ENCODE data around the gene KHDRBS1. TPM values are rescaled to one million over a fixed set of nuclear protein-coding genes. Genes with fewer than 3 reads are reported as not detected.

Gene KHDRBS1
- total and polyA plus RNA-seq, 3 experiments from 2014 or later: 117 to 210 (median 210) TPM

DNA sequence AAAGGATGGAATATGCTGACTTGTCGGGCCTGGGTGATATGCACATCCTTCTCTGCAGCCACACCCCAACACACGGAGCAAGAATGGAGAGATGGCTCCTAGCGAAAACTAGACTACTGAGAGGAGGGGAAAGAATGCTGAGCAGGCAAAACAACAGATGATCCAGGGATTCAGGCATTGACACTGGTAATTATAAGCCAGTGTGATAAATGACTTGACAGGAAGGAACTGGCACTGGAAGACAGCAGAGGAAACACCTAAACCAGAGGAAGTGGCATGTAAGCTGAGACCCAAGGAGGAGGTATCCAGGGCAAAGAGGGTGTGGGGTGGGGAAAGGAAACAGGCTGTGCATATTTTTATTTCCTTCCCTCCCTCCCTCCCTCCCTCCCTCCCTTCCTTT is 31.7 kb upstream of the KHDRBS1 start:
- Mint-ChIP-seq H3K4me3 (peak overlapping the region in 6 of 7 donors; percentile 54 to 87 (median 78)), H3K27ac (peak overlapping the region; percentile 54 to 97 (median 86)), H3K36me3 (no peaks in the 10 kb centered on the region), H3K9me3 (no peaks in the 10 kb centered on the region), H3K27me3 (no peaks in the 10 kb centered on the region), H3K4me1 (peaks cover 56 to 64% (median 62%) of the 10 kb centered on the region in 3 donors)
- POLR2A ChIA-PET: no interaction called here
- peak; percentile 21 to 70 (median 53) for DNase-seq
- H3K27ac ChIP-seq (ENCODE audit: low read depth, low read length): no peak overlapping the region
- H3K27me3 ChIP-seq (ENCODE audit: insufficient read depth, low read length, poor library complexity, severe bottlenecking): no peaks in the 10 kb centered on the region
- peak overlapping the region; percentile 42 for H3K4me3 ChIP-seq (ENCODE audit: low read length)
- no peaks in the 10 kb centered on the region for H3K9me3 ChIP-seq (ENCODE audit: low read length)
- H3K4me1 ChIP-seq (ENCODE audit: insufficient read depth, low read length): peaks cover 54% of the 10 kb centered on the region
- H3K36me3 ChIP-seq (ENCODE audit: insufficient read depth, low read length): no peaks in the 10 kb centered on the region
- CTCF ChIA-PET: interaction anchor here (1.0 to 1.2 kb wide), 2 partner anchors 23 to 38 kb away, joined by 3 read pairs; no protein-coding TSS in a partner anchor

DNA sequence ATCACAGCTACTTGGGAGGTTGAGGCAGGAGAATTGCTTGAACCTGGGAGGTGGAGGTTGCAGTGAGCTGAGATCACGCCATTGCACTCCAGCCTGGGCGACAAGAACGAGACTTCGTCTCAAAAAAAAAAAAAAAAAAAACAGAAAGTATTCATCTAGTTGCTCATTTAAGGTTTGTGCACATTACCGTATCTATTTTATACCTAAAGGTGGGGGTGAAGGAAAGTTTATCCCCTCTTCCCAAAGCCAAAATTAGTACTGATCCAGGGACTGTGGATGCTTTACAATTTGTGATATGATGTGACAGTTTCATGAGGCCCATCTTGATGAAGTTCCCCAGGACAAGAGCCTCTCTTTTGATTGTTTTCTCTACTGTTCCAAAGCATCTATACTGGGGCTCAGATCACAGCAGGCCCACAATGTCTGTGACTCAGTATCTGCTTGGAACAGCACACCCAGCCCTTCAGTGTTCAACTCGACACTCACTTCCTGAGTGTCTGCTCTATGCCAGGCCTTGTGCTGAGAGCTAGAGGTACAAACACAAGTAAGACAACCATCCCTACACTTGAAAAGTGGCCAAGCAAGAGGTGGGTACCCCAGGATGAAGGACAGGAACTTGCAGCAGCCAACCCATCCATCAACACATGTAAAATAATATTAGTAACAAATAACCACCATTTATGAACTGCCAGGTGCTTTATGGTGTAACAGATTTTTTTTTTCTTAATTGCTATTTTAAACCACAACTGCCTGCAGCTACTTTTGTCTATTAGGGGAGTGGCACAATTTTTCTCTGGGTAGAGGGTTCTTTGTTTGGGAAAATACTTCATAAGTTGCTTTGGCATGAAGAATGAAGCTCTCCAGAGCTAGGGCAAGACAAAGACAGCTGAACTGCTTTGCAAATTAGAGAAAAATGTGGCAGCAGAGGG is 29.0 kb upstream of the KHDRBS1 start:
- Histone ChIP-seq H3K27ac (ENCODE audit: low read depth, low read length) (no peak overlapping the region), H3K27me3 (ENCODE audit: insufficient read depth, low read length, poor library complexity, severe bottlenecking) (no peaks in the 10 kb centered on the region), H3K9me3 (ENCODE audit: low read length) (no peaks in the 10 kb centered on the region), H3K4me1 (ENCODE audit: insufficient read depth, low read length) (peaks cover 58% of the 10 kb centered on the region), H3K36me3 (ENCODE audit: insufficient read depth, low read length) (no peaks in the 10 kb centered on the region), H3K4me3 (ENCODE audit: low read length) (peak overlapping the region; percentile 9)
- Mint-ChIP-seq H3K4me1 (peaks cover 55 to 65% (median 63%) of the 10 kb centered on the region in 3 donors), H3K36me3 (no peaks in the 10 kb centered on the region), H3K9me3 (no peaks in the 10 kb centered on the region), H3K27me3 (no peaks in the 10 kb centered on the region), H3K4me3 (peak overlapping the region in 6 of 7 donors; percentile 40 to 80 (median 58)), H3K27ac (peak overlapping the region; percentile 90 to 97 (median 94))
- ChIA-PET CTCF (interaction anchor here (1.1 to 1.8 kb wide), 4 partner anchors 19 to 25 kb away, joined by 3 to 12 read pairs (median 5); no protein-coding TSS in a partner anchor), POLR2A (interaction anchor here (0.9 to 1.4 kb wide), 3 partner anchors 19 to 49 kb away, joined by 3 to 4 read pairs (median 4); partner anchors contain the start of gene KHDRBS1)
- peak in 3 of 5 donors; percentile 7 to 59 (median 22) for DNase-seq

- H3K4me1 ChIP-seq (ENCODE audit: insufficient read depth, low read length): peaks cover 62% of the 10 kb centered on the region
- Mint-ChIP-seq H3K4me3 (peak overlapping the region in 6 of 7 donors; percentile 27 to 79 (median 58)), H3K9me3 (no peaks in the 10 kb centered on the region), H3K36me3 (no peaks in the 10 kb centered on the region), H3K27me3 (no peaks in the 10 kb centered on the region), H3K4me1 (peaks cover 59 to 69% (median 69%) of the 10 kb centered on the region in 3 donors), H3K27ac (peak overlapping the region; percentile 90 to 97 (median 94))
- H3K27me3 ChIP-seq (ENCODE audit: insufficient read depth, low read length, poor library complexity, severe bottlenecking): no peaks in the 10 kb centered on the region
- H3K36me3 ChIP-seq (ENCODE audit: insufficient read depth, low read length): no peaks in the 10 kb centered on the region
- ChIA-PET POLR2A (interaction anchor here (0.9 to 1.4 kb wide), 3 partner anchors 18 to 50 kb away, joined by 3 to 4 read pairs (median 4); partner anchors contain the start of gene KHDRBS1), CTCF (interaction anchor here (0.8 to 1.8 kb wide), 4 partner anchors 18 to 223 kb away, joined by 3 to 12 read pairs (median 5); no protein-coding TSS in a partner anchor)
- no peaks in the 10 kb centered on the region for H3K9me3 ChIP-seq (ENCODE audit: low read length)
- H3K4me3 ChIP-seq (ENCODE audit: low read length): peak overlapping the region; percentile 9
- DNase-seq: peak in 2 of 5 donors; percentile 11 to 22
- no peak overlapping the region for H3K27ac ChIP-seq (ENCODE audit: low read depth, low read length)
Measured at GRCh38 chr1:31985430-31985829, 28.2 kb upstream of the KHDRBS1 start.

DNA sequence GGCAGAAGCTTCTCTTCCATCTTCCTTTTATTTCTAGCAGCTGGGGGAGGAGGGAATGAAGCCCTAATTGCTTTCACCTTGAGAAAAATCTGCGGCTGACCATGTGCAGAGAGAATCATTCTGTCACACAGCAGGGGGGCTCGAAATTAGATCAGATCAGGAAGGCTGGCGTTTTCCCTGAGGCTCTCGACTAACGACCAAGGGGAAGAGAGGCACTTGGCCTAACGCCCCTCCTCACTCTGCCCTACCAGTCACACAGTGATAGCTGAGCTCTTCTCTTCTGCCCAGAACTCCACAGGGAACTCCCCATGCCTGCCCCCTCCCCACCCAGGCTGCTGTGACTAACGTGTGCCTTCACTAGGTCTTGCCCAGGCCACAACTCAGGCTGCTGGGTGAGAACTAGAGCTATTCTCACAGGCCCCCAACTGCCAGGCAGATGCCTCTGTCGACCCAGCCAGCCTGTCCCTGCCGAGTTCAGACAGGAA is 26.5 kb upstream of the KHDRBS1 start:
- Histone ChIP-seq H3K4me1 (ENCODE audit: insufficient read depth, low read length) (peaks cover 46% of the 10 kb centered on the region), H3K36me3 (ENCODE audit: insufficient read depth, low read length) (no peaks in the 10 kb centered on the region), H3K4me3 (ENCODE audit: low read length) (no peak overlapping the region), H3K9me3 (ENCODE audit: low read length) (no peaks in the 10 kb centered on the region), H3K27ac (ENCODE audit: low read depth, low read length) (no peak overlapping the region), H3K27me3 (ENCODE audit: insufficient read depth, low read length, poor library complexity, severe bottlenecking) (no peaks in the 10 kb centered on the region)
- peak overlapping the region in 5 of 8 donors; percentile 5 to 68 (median 45) for H3K27ac Mint-ChIP-seq
- no peaks in the 10 kb centered on the region for H3K9me3 Mint-ChIP-seq
- no peaks in the 10 kb centered on the region for H3K36me3 Mint-ChIP-seq
- ChIA-PET POLR2A (interaction anchor here (0.9 kb wide), 1 partner anchor 26 kb away, joined by 3 read pairs; the partner anchor contains the start of gene KHDRBS1), CTCF (interaction anchor here (1.0 to 1.1 kb wide), 2 partner anchors 23 to 171 kb away, joined by 3 to 4 read pairs; partner anchors contain the start of gene SPOCD1)
- DNase-seq: no peak
- H3K4me3 Mint-ChIP-seq: no peak overlapping the region
- no peaks in the 10 kb centered on the region for H3K27me3 Mint-ChIP-seq
- H3K4me1 Mint-ChIP-seq: peaks cover 45 to 55% (median 54%) of the 10 kb centered on the region in 3 donors

GRCh38 chr1:31989964-31990363 is 23.7 kb upstream of the KHDRBS1 start:
- Mint-ChIP-seq H3K36me3 (no peaks in the 10 kb centered on the region), H3K27me3 (no peaks in the 10 kb centered on the region), H3K27ac (peak overlapping the region; percentile 5 to 83 (median 59)), H3K4me1 (peaks cover 23 to 30% (median 28%) of the 10 kb centered on the region in 3 donors), H3K4me3 (no peak overlapping the region), H3K9me3 (no peaks in the 10 kb centered on the region)
- Histone ChIP-seq H3K36me3 (ENCODE audit: insufficient read depth, low read length) (no peaks in the 10 kb centered on the region), H3K27ac (ENCODE audit: low read depth, low read length) (no peak overlapping the region), H3K4me3 (ENCODE audit: low read length) (no peak overlapping the region), H3K4me1 (ENCODE audit: insufficient read depth, low read length) (peaks cover 20% of the 10 kb centered on the region), H3K27me3 (ENCODE audit: insufficient read depth, low read length, poor library complexity, severe bottlenecking) (no peaks in the 10 kb centered on the region), H3K9me3 (ENCODE audit: low read length) (no peaks in the 10 kb centered on the region)
- POLR2A ChIA-PET: interaction anchor here (0.6 kb wide), 1 partner anchor 1210 kb away, joined by 3 read pairs; no protein-coding TSS in a partner anchor
- CTCF ChIA-PET: no interaction called here
- DNase-seq: no peak

GRCh38 chr1:31991182-31991581 is 22.5 kb upstream of the KHDRBS1 start:
- POLR2A ChIA-PET: no interaction called here
- no peaks in the 10 kb centered on the region for H3K9me3 Mint-ChIP-seq

DNA sequence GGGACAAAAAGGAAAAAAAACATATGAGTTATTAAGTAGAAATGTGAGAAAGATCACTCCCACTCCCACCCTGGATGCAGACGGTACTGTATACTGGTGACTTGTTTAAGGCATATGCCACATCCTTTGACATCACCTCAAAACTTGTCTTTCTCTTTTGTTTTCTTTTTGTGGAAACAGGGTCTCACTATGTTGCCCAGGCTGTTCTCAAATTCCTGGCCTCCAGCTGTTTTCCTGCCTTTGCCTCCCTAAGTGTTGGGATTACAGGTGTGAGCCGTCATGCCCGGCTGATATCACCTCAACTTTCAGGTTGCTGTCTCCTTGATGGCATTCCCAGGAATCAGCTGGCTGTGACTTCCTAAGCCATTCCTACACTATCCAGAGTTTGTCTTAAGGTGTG is 18.4 kb upstream of the KHDRBS1 start:
- Mint-ChIP-seq H3K27ac (no peak overlapping the region), H3K9me3 (no peaks in the 10 kb centered on the region), H3K36me3 (no peaks in the 10 kb centered on the region), H3K4me1 (peaks cover 4 to 6% (median 5%) of the 10 kb centered on the region in 3 donors), H3K4me3 (no peak overlapping the region), H3K27me3 (no peaks in the 10 kb centered on the region)
- ChIA-PET POLR2A (no interaction called here), CTCF (no interaction called here)
- Histone ChIP-seq H3K27me3 (ENCODE audit: insufficient read depth, low read length, poor library complexity, severe bottlenecking) (no peaks in the 10 kb centered on the region), H3K4me3 (ENCODE audit: low read length) (no peak overlapping the region), H3K9me3 (ENCODE audit: low read length) (no peaks in the 10 kb centered on the region), H3K36me3 (ENCODE audit: insufficient read depth, low read length) (no peaks in the 10 kb centered on the region), H3K27ac (ENCODE audit: low read depth, low read length) (no peak overlapping the region), H3K4me1 (ENCODE audit: insufficient read depth, low read length) (no peaks in the 10 kb centered on the region)
- DNase-seq: no peak

More at GRCh38 chr1:31991182-31991581, 22.5 kb upstream of the KHDRBS1 start:
- no peaks in the 10 kb centered on the region for H3K9me3 ChIP-seq (ENCODE audit: low read length)
- Mint-ChIP-seq H3K4me1 (peaks cover 17 to 23% (median 21%) of the 10 kb centered on the region in 3 donors), H3K27ac (peak overlapping the region in 1 of 8 donors; percentile 84), H3K4me3 (no peak overlapping the region), H3K36me3 (no peaks in the 10 kb centered on the region), H3K27me3 (no peaks in the 10 kb centered on the region)
- no peak overlapping the region for H3K27ac ChIP-seq (ENCODE audit: low read depth, low read length)
- peaks cover 8% of the 10 kb centered on the region for H3K4me1 ChIP-seq (ENCODE audit: insufficient read depth, low read length)
- H3K36me3 ChIP-seq (ENCODE audit: insufficient read depth, low read length): no peaks in the 10 kb centered on the region
- no peak for DNase-seq
- CTCF ChIA-PET: no interaction called here
- H3K4me3 ChIP-seq (ENCODE audit: low read length): no peak overlapping the region
- no peaks in the 10 kb centered on the region for H3K27me3 ChIP-seq (ENCODE audit: insufficient read depth, low read length, poor library complexity, severe bottlenecking)
